ENCODE results near the gene SIGLEC7. TPM values are rescaled to one million over a fixed set of nuclear protein-coding genes. Genes with fewer than 3 reads are reported as not detected.

The SIGLEC7 gene
- polyA plus RNA-seq, 1 donor from 2014 or later = not detected

DNA sequence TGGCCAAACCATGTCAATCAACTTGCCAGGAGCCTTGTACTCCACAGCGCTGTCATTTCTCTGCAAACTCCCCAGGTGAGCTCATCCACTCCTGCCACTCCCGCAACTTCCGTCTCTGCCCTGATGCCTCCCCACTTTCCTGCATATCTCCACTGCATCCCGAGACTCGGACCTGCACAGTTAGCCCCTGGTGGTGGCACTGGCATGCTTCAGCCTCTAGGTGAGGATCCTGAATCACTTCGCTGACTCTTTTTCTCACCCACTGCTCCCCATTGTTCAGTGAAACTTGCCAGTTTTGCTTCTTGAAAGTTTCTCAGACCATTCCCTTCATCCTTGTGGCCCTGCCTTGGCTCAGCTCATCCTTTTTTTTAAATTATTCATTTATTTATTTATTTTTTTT, 30.5 kb upstream of the SIGLEC7 start:
- Histone ChIP-seq H3K27ac (ENCODE audit: low read length) (no peak overlapping the region), H3K4me3 (ENCODE audit: low read length) (no peak overlapping the region), H3K9me2 (ENCODE audit: insufficient read depth, low read length) (no peaks in the 10 kb centered on the region), H3K79me2 (replicated peaks; ENCODE audit: insufficient read depth, low read length) (peaks cover 7% of the 10 kb centered on the region), H3K9ac (ENCODE audit: low read length) (no peak overlapping the region), H3K4me2 (ENCODE audit: low read length) (no peak overlapping the region), H3K36me3 (ENCODE audit: insufficient read depth, low read length) (no peaks in the 10 kb centered on the region), H2AFZ (ENCODE audit: low read depth, low read length) (no peak overlapping the region), H3F3A (ENCODE audit: insufficient read depth, low read length, poor library complexity, severe bottlenecking) (no peaks in the 10 kb centered on the region), H3K27me3 (ENCODE audit: insufficient read depth, low read depth, low read length) (no peaks in the 10 kb centered on the region), H3K9me3 (ENCODE audit: low read length) (no peaks in the 10 kb centered on the region), H4K20me1 (ENCODE audit: insufficient read depth) (no peaks in the 10 kb centered on the region)
- no peak for TF ChIP-seq POLR2AphosphoS5 (IDR thresholded peaks at IDR 0.05)
- TF ChIP-seq MXI1 (conservative IDR thresholded peaks at IDR 0.05; ENCODE audit: poor library complexity, severe bottlenecking) = no peak
- no peak for TF ChIP-seq SMC3 (conservative IDR thresholded peaks at IDR 0.05; ENCODE audit: poor library complexity)
- TF ChIP-seq TAF1 (IDR thresholded peaks at IDR 0.05; ENCODE audit: low read depth) = no peak
- TF ChIP-seq RAD21 (conservative IDR thresholded peaks at IDR 0.05) = no peak
- TF ChIP-seq EP300 (conservative IDR thresholded peaks at IDR 0.05; ENCODE audit: poor library complexity, severe bottlenecking) = no peak
- TF ChIP-seq CTCF (IDR thresholded peaks at IDR 0.05; ENCODE audit: poor library complexity, severe bottlenecking) = no peak
- no peak for TF ChIP-seq EZH2 (IDR thresholded peaks at IDR 0.05; ENCODE audit: borderline replicate concordance, insufficient read depth, low read length, poor library complexity, severe bottlenecking)
- TF ChIP-seq, protein P1, sequence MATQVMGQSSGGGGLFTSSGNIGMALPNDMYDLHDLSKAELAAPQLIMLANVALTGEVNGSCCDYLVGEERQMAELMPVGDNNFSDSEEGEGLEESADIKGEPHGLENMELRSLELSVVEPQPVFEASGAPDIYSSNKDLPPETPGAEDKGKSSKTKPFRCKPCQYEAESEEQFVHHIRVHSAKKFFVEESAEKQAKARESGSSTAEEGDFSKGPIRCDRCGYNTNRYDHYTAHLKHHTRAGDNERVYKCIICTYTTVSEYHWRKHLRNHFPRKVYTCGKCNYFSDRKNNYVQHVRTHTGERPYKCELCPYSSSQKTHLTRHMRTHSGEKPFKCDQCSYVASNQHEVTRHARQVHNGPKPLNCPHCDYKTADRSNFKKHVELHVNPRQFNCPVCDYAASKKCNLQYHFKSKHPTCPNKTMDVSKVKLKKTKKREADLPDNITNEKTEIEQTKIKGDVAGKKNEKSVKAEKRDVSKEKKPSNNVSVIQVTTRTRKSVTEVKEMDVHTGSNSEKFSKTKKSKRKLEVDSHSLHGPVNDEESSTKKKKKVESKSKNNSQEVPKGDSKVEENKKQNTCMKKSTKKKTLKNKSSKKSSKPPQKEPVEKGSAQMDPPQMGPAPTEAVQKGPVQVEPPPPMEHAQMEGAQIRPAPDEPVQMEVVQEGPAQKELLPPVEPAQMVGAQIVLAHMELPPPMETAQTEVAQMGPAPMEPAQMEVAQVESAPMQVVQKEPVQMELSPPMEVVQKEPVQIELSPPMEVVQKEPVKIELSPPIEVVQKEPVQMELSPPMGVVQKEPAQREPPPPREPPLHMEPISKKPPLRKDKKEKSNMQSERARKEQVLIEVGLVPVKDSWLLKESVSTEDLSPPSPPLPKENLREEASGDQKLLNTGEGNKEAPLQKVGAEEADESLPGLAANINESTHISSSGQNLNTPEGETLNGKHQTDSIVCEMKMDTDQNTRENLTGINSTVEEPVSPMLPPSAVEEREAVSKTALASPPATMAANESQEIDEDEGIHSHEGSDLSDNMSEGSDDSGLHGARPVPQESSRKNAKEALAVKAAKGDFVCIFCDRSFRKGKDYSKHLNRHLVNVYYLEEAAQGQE (IDR thresholded peaks at IDR 0.05; ENCODE audit: borderline replicate concordance) = no peak

- H3K4me3 ChIP-seq (ENCODE audit: low read length) = no peak overlapping the region
- H3K9me3 ChIP-seq (ENCODE audit: low read length) = no peaks in the 10 kb centered on the region
- no peaks in the 10 kb centered on the region for H3K27me3 ChIP-seq (ENCODE audit: insufficient read depth, low read depth, low read length)
- H3K27ac ChIP-seq (ENCODE audit: low read length) = no peak overlapping the region
- H3K9me2 ChIP-seq (ENCODE audit: insufficient read depth, low read length) = no peaks in the 10 kb centered on the region
- H3K4me2 ChIP-seq (ENCODE audit: low read length) = no peak overlapping the region
- no peaks in the 10 kb centered on the region for H3F3A ChIP-seq (ENCODE audit: insufficient read depth, low read length, poor library complexity, severe bottlenecking)
- H3K9ac ChIP-seq (ENCODE audit: low read length) = no peak overlapping the region
- TF ChIP-seq EZH2 (IDR thresholded peaks at IDR 0.05; ENCODE audit: borderline replicate concordance, insufficient read depth, low read length, poor library complexity, severe bottlenecking) (no peak), EP300 (conservative IDR thresholded peaks at IDR 0.05; ENCODE audit: poor library complexity, severe bottlenecking) (no peak), SMC3 (conservative IDR thresholded peaks at IDR 0.05; ENCODE audit: poor library complexity) (no peak), POLR2AphosphoS5 (IDR thresholded peaks at IDR 0.05) (no peak), CTCF (IDR thresholded peaks at IDR 0.05; ENCODE audit: poor library complexity, severe bottlenecking) (no peak)
- no peaks in the 10 kb centered on the region for H3K36me3 ChIP-seq (ENCODE audit: insufficient read depth, low read length)
- H4K20me1 ChIP-seq (ENCODE audit: insufficient read depth) = no peaks in the 10 kb centered on the region
- no peaks in the 10 kb centered on the region for H3K79me2 ChIP-seq (replicated peaks; ENCODE audit: insufficient read depth, low read length)
- H2AFZ ChIP-seq (ENCODE audit: low read depth, low read length) = no peak overlapping the region
Measured at GRCh38 chr19:51114087-51114729, 27.9 kb upstream of the SIGLEC7 start.

Data from neural cell (in vitro differentiated cells).